Endothelial cell of umbilical vein (primary cell): ENCODE results near the gene GLTP. TPM values are rescaled to one million over a fixed set of nuclear protein-coding genes. Genes with fewer than 3 reads are reported as not detected.

Source experiments
- BruUV-seq: library from RNA; stranded (reverse); fragments of 400-500 nt; replicated peaks from 2 replicates; lab custom pipeline; 2021; lab: Mats Ljungman, UMichigan
- CTCF ChIA-PET: fragments of 300-600, 350-600 bp; sonication (Branson Sonifier 250); formaldehyde crosslinking; loops from one replicate; lab custom pipeline; 2021; ENCODE audit warnings: antibody characterized with exemption, inconsistent platforms; lab: Charles Lee
- POLR2A ChIA-PET: fragments of 300-600, 350-600 bp; sonication (Branson Sonifier 250); formaldehyde crosslinking; loops from one replicate; lab custom pipeline; 2021; ENCODE audit warnings: antibody characterized with exemption, inconsistent platforms; lab: Charles Lee
- DNase-seq: peaks from one replicate; pipeline ENCODE4 v3.0.0-alpha.2; 2011; ENCODE audit warnings: low read depth, low spot score
- FAIRE-seq: peaks from 2 replicates; lab custom pipeline; 2011; peaks lifted over from hg19 to GRCh38; lab: Jason Lieb, UNC
- H2AFZ ChIP-seq: 2 replicates; pipeline ENCODE4 v1.6.0; 2012; ENCODE audit warnings: low read depth, low read length, control low read depth, inconsistent platforms
- H3K27ac ChIP-seq: 2 replicates; pipeline ENCODE4 v1.5.1; 2011; ENCODE audit warnings: low read depth, mild to moderate bottlenecking, control low read depth, low read length, moderate library complexity; ENCODE audit not compliant: insufficient read depth
- H3K27me3 ChIP-seq, 2 experiments: 2 replicates each; pipeline versions ENCODE4 v1.6.0 to v1.6.1; 2011; ENCODE audit warnings: low read length in 2 of 2, mixed read lengths in 1 of 2; ENCODE audit not compliant: control insufficient read depth in 2 of 2, insufficient read depth in 2 of 2
- H3K36me3 ChIP-seq, 2 experiments: 2 replicates in 1 of 2; 3 replicates in 1 of 2; pipeline ENCODE4 v1.5.1; 2011; ENCODE audit warnings: low read length in 2 of 2, mild to moderate bottlenecking in 1 of 2, moderate library complexity in 1 of 2; ENCODE audit not compliant: control insufficient read depth in 2 of 2, insufficient read depth in 2 of 2; ENCODE audit errors: extremely low read depth in 1 of 2
- H3K4me1 ChIP-seq: 3 replicates; pipeline ENCODE4 v1.5.1; 2011; ENCODE audit warnings: mild to moderate bottlenecking, low read length; ENCODE audit not compliant: control insufficient read depth, insufficient read depth; ENCODE audit errors: extremely low read depth
- H3K4me2 ChIP-seq: 2 replicates; pipeline ENCODE4 v1.6.1; 2011; ENCODE audit warnings: low read length, control low read depth, mixed read lengths; ENCODE audit not compliant: insufficient read depth
- H3K4me3 ChIP-seq, 3 experiments: fragments of 200-600 bp in 1 of 3; sonication (generic), shearing (Covaris generic) in 1 of 3; replicated peaks in 1 of 3; 2 replicates each; pipeline ENCODE4 v1.5.1; 2011 to 2016; ENCODE audit warnings: control low read depth in 3 of 3, low read length in 3 of 3, mild to moderate bottlenecking in 2 of 3, inconsistent platforms in 1 of 3, low read depth in 1 of 3, moderate library complexity in 1 of 3; ENCODE audit not compliant: insufficient read depth in 1 of 3
- H3K79me2 ChIP-seq: 2 replicates; pipeline ENCODE4 v1.6.0; 2012; ENCODE audit warnings: low read length, inconsistent platforms; ENCODE audit not compliant: control insufficient read depth, insufficient read depth
- H3K9ac ChIP-seq: replicated peaks from 2 replicates; pipeline ENCODE3; 2011; ENCODE audit warnings: low read length, control low read depth; ENCODE audit not compliant: insufficient read depth; ENCODE audit errors: extremely low read depth
- H3K9me1 ChIP-seq: replicated peaks from 3 replicates; pipeline ENCODE4 v1.6.0; 2011; ENCODE audit warnings: mild to moderate bottlenecking, low read length; ENCODE audit not compliant: control insufficient read depth, insufficient read depth; ENCODE audit errors: extremely low read depth
- H3K9me3 ChIP-seq: replicated peaks from 2 replicates; pipeline ENCODE4 v1.5.1; 2012; ENCODE audit warnings: low read length, inconsistent platforms; ENCODE audit not compliant: control insufficient read depth, insufficient read depth
- H4K20me1 ChIP-seq: replicated peaks from 2 replicates; pipeline ENCODE3; 2011; ENCODE audit warnings: mild to moderate bottlenecking, low read length; ENCODE audit not compliant: control insufficient read depth, insufficient read depth; ENCODE audit errors: extremely low read depth
- CTCF ChIP-seq, 2 donors: IDR thresholded peaks; 1 replicate in 1 of 2; 2 replicates in 1 of 2; pipeline ENCODE4 v1.5.1; 2011; ENCODE audit warnings: low read length in 2 of 2, mild to moderate bottlenecking in 2 of 2, moderate library complexity in 2 of 2, control low read depth in 1 of 2, inconsistent platforms in 1 of 2, low read depth in 1 of 2; ENCODE audit not compliant: insufficient read depth in 1 of 2; ENCODE audit errors: extremely low read depth in 1 of 2
- EZH2 ChIP-seq: IDR thresholded peaks from 2 replicates; pipeline ENCODE4 v1.6.1; 2012; ENCODE audit warnings: borderline replicate concordance, low read depth, mild to moderate bottlenecking, moderate library complexity, low read length, inconsistent platforms; ENCODE audit not compliant: severe bottlenecking
- FOS ChIP-seq: IDR thresholded peaks from 2 replicates; pipeline ENCODE4 v1.6.1; 2011; ENCODE audit warnings: mild to moderate bottlenecking, low read length, moderate library complexity, borderline replicate concordance; ENCODE audit not compliant: insufficient read depth
- GATA2 ChIP-seq: IDR thresholded peaks from 2 replicates; pipeline ENCODE4 v1.7.0; 2011; ENCODE audit warnings: low read depth, mild to moderate bottlenecking, moderate library complexity, mixed read lengths, low read length; ENCODE audit not compliant: insufficient read length, insufficient read depth
- JUN ChIP-seq: IDR thresholded peaks from 2 replicates; pipeline ENCODE4 v1.6.1; 2011; ENCODE audit warnings: borderline replicate concordance, low read depth; ENCODE audit not compliant: insufficient read length, insufficient read depth
- MAX ChIP-seq: IDR thresholded peaks from 2 replicates; pipeline ENCODE4 v1.6.1; 2011; ENCODE audit not compliant: insufficient read depth, insufficient read length
- MYC ChIP-seq: IDR thresholded peaks from one replicate; pipeline ENCODE4 v1.6.1; 2011; ENCODE audit warnings: mild to moderate bottlenecking, low read depth, low read length
- POLR2A ChIP-seq: IDR thresholded peaks from 2 replicates; pipeline ENCODE4 v1.6.1; 2012; ENCODE audit warnings: low read depth, mild to moderate bottlenecking, control low read depth, low read length
- POLR2AphosphoS5 ChIP-seq: IDR thresholded peaks from 2 replicates; pipeline ENCODE4 v1.6.1; 2012; ENCODE audit warnings: low read depth, mild to moderate bottlenecking, control low read depth, low read length, moderate library complexity; ENCODE audit not compliant: insufficient read depth
- dilution Hi-C: fragments of 300-500 bp; cut with MboI; formaldehyde crosslinking; loops from one replicate; pipeline ENCODE4 v1.15.0; 2019; ENCODE audit warnings: low sequenced_read_pairs; ENCODE audit not compliant: extremely low pct_ligation_motif_present
- intact Hi-C: fragments of 100-400 bp; cut with micrococcal nuclease; formaldehyde crosslinking; loops from one replicate; pipeline ENCODE4 v1.10.0; 2022
- polyA plus RNA-seq, 4 experiments: library from polyadenylated mRNA; depleted of rRNA in 3 of 4; stranded (reverse) in 3 of 4; unstranded in 1 of 4; fragments of >200 nt; gene quantifications; 2 replicates each; pipeline versions ENCODE4 v1.2.1 to v1.2.3, GENCODE V29; 2011 to 2012; ENCODE audit warnings: missing spikeins in 1 of 4
- total RNA-seq: library from RNA; stranded (reverse); gene quantifications from 2 replicates; pipeline ENCODE4 v1.2.3, GENCODE V29; 2021

Gene GLTP
- total and polyA plus RNA-seq, 2 donors (not counting 3 experiments of a cell fraction or from before 2014, with no cell fraction given) = 21.5 to 46.6 TPM

- intact Hi-C loops (loop anchor here (1.0 kb wide), 1 partner anchor 58 kb away; no protein-coding TSS in a partner anchor), dilution Hi-C loops (no loop called here)
- no peaks in the 10 kb centered on the region for H3K9me1 ChIP-seq
- BruUV-seq = no TSS peak
- no peaks in the 10 kb centered on the region for H3K4me1 ChIP-seq
- H3K9ac ChIP-seq = no peak overlapping the region
- H3K36me3 ChIP-seq = peaks cover 21 to 30% of the 10 kb centered on the region in 2 experiments
- H3K9me3 ChIP-seq = no peaks in the 10 kb centered on the region
- no peaks in the 10 kb centered on the region for H3K27me3 ChIP-seq
- DNase-seq (no peak), FAIRE-seq (no peak)
- H3K79me2 ChIP-seq = no peaks in the 10 kb centered on the region
- CTCF ChIA-PET = interaction anchor here (1.1 to 2.7 kb wide), 7 partner anchors 10 to 85 kb away, joined by 3 to 20 read pairs (median 3); no protein-coding TSS in a partner anchor
- no peak overlapping the region for H3K4me3 ChIP-seq
- H3K4me2 ChIP-seq = no peak overlapping the region
- POLR2A ChIA-PET = no interaction called here
- H4K20me1 ChIP-seq = no peaks in the 10 kb centered on the region
- H3K27ac ChIP-seq = no peak overlapping the region
- TF ChIP-seq CTCF (IDR thresholded peaks at IDR 0.05; ENCODE audit: extremely low read depth in 1 of 2, insufficient read depth in 1 of 2, low read depth in 1 of 2, low read length in 2 of 2) = peak; percentile 44 to 56
- no peak for TF ChIP-seq GATA2
- H2AFZ ChIP-seq = no peak overlapping the region
Observed at GRCh38 chr12:109910969-109911348, 30.6 kb upstream of the GLTP start.

- FAIRE-seq = no peak
- CTCF ChIA-PET = interaction anchor here (0.9 to 2.7 kb wide), 6 partner anchors 9 to 56 kb away, joined by 3 to 20 read pairs (median 4); no protein-coding TSS in a partner anchor
- Histone ChIP-seq H3K27ac (no peak overlapping the region), H3K4me3 (no peak overlapping the region), H4K20me1 (no peaks in the 10 kb centered on the region), H3K4me1 (no peaks in the 10 kb centered on the region), H3K79me2 (no peaks in the 10 kb centered on the region), H3K4me2 (no peak overlapping the region), H3K9me1 (no peaks in the 10 kb centered on the region), H3K9me3 (no peaks in the 10 kb centered on the region), H2AFZ (no peak overlapping the region), H3K27me3 (no peaks in the 10 kb centered on the region), H3K36me3 (peaks cover 18 to 26% of the 10 kb centered on the region in 2 experiments), H3K9ac (no peak overlapping the region)
- TF ChIP-seq MYC = no peak
- TF ChIP-seq MAX = no peak
- TF ChIP-seq CTCF (IDR thresholded peaks at IDR 0.05; ENCODE audit: extremely low read depth in 1 of 2, insufficient read depth in 1 of 2, low read depth in 1 of 2, low read length in 2 of 2) = no peak
- TF ChIP-seq POLR2A = no peak
- no peak for TF ChIP-seq JUN
- TF ChIP-seq FOS = no peak
- no peak for TF ChIP-seq EZH2
- no peak for TF ChIP-seq POLR2AphosphoS5
- no peak for TF ChIP-seq GATA2
- no peak for DNase-seq
- dilution Hi-C loops (no loop called here), intact Hi-C loops (no loop called here)
- POLR2A ChIA-PET = interaction anchor here (0.6 kb wide), 1 partner anchor 107 kb away, joined by 3 read pairs; no protein-coding TSS in a partner anchor
- no TSS peak for BruUV-seq
Observed at GRCh38 chr12:109910254-109910968, 30.1 kb upstream of the GLTP start.
